ENCODE results near the gene ZNRF1.

Gene ZNRF1

DNA sequence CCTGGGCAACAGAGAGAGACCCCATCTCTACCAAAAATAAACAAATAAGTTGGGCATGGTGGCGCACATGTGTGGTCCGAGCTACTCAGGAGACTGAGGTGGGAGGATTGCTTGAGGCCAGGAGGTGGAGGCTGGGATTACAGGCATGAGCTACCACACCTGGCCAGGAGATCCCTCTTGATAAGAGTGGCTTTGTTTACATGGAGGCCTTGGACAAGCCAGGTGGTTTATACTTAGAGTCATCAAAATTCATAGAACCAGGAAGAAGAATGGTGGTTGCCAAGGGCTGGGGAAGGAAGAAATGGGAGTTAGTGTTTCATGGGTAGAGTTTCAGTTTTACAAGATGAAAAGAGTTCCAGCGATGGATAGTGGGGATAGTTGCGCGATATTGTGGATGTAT is 140.7 kb downstream of the ZNRF1 start:
- H3K4me3 ChIP-seq (ENCODE audit: low read depth, low read length): no peak overlapping the region
- no peak for DNase-seq (ENCODE audit: low read depth)
- TF ChIP-seq, protein P1, sequence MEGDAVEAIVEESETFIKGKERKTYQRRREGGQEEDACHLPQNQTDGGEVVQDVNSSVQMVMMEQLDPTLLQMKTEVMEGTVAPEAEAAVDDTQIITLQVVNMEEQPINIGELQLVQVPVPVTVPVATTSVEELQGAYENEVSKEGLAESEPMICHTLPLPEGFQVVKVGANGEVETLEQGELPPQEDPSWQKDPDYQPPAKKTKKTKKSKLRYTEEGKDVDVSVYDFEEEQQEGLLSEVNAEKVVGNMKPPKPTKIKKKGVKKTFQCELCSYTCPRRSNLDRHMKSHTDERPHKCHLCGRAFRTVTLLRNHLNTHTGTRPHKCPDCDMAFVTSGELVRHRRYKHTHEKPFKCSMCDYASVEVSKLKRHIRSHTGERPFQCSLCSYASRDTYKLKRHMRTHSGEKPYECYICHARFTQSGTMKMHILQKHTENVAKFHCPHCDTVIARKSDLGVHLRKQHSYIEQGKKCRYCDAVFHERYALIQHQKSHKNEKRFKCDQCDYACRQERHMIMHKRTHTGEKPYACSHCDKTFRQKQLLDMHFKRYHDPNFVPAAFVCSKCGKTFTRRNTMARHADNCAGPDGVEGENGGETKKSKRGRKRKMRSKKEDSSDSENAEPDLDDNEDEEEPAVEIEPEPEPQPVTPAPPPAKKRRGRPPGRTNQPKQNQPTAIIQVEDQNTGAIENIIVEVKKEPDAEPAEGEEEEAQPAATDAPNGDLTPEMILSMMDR (IDR thresholded peaks at IDR 0.05; ENCODE audit: low read depth, low read length, missing control alignments): no peak

DNA sequence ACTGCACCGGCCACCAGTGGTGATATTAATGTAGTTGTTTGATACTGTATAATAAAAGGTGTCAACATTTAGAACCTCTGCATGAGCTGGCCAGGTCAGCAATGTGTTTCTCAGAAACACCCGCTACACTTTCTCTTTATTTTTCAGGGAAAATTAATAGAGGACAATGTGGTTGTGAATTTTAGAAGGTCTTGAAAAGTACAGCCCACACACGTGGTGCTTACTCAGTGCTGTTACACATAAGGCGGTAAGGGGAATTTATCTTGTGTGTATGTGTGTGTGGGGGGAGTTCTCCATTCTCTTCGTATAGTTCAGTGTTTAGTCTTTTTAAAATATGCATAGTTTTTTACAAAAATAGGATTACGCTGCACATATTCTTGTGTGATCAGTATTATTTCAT is 145.1 kb downstream of the ZNRF1 start:
- H3K4me3 ChIP-seq (ENCODE audit: low read depth, low read length): no peak overlapping the region
- TF ChIP-seq, protein P1 (IDR thresholded peaks at IDR 0.05; ENCODE audit: low read depth, low read length, missing control alignments): no peak
- no peak for DNase-seq (ENCODE audit: low read depth)

DNA sequence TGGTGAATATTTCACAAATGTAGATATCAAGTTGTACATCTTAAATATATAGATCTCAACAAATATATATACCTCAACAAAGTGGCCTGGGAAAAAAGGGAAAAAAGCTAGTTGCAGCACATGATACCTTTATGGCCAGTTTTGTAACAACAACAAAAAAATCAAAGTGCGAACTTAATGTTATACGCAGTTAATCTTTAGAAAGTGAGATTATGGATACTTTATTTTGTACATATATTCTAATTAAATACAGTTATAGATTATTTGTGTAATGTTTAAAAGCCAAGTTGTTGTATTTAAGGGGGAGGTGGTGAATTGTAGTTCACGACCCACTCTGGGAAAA is 149.1 kb downstream of the ZNRF1 start:
- peak overlapping the region; percentile 92; the same call in 1 of the 2 replicates for H3K4me3 ChIP-seq (ENCODE audit: low read depth, low read length)
- TF ChIP-seq, protein P1 (IDR thresholded peaks at IDR 0.05; ENCODE audit: low read depth, low read length, missing control alignments): no peak
- no peak for DNase-seq (ENCODE audit: low read depth)

DNA sequence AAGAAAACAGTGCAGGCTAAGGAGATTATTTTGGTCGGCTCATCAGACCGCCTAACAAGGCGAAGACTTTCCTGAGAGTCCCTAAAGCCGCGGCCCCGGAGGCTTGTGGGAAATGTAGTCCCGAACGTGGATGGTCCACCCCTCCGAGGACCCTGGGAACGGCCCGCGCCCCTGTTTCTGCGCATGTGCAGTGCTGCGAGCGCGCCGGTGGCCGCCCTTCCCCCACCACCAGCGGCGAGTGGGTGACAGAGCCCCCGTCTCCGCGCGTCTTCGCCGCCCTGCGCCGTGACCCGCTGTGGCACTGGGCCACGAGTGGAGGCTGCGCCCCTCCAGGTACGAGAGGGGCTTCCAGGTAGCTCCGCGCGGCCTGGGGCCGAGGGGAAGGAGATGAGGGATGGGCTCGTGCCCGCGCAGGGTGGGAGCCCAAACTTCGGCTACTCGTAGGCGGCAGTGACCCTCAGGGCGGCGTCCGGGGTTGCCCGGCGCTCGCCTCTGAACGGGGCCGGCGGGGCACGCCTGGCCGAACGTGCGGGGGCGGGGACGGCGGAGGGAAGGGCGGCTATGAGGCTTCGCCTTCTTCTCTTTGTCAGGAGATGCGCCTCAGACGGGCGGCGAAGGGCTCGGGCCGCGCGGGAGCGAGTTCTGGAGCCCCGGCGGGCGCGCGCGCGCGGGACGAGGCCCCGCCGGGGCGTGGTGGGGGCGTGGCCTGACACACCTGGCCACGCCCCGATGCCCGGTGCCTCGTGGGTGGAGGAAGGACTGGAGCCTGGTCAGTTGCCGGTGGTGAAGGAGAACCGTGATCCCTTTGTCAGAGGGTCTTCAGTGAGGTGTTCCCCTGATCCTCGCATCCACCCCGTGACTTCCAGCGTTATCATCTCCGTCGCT is 149.7 kb downstream of the ZNRF1 start, which contains the start of gene ZFP1:
ZFP1 (plus strand) TSS at position 214 of the 885 bp plus-strand sequence. CDS start 4,428 bp downstream, outside the sequence.
- peak within 1 kb of the TSS; percentile 92 for H3K4me3 ChIP-seq (ENCODE audit: low read depth, low read length)
- peak; percentile 77 for DNase-seq (ENCODE audit: low read depth)

DNA sequence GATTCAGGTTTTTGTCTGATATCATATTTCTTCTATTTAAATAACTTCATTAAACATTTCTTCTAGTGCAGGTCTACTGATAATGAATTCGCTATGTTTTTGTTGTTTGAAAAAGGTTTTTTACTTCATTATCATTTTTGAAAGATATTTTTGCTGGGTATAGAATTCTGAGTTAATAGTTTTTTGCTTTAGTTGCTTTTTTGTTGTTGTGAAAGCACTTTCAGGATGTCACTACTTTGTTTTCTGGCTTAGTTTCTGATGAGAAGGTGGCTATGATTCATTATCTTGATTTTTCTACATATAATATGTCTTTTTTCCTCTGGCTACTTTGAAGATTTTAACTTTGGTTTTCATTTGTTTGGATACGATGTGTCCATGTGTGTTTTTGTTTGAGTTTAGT is 153.0 kb downstream of the ZNRF1 start:
- DNase-seq (ENCODE audit: low read depth): no peak
- H3K4me3 ChIP-seq (ENCODE audit: low read depth, low read length): no peak overlapping the region
- TF ChIP-seq, protein P1 (IDR thresholded peaks at IDR 0.05; ENCODE audit: low read depth, low read length, missing control alignments): no peak

More for the DNA sequence above, 149.7 kb downstream of the ZNRF1 start, which contains the start of gene ZFP1:
- TF ChIP-seq, protein P1 (IDR thresholded peaks at IDR 0.05; ENCODE audit: low read depth, low read length, missing control alignments): no peak

DNA sequence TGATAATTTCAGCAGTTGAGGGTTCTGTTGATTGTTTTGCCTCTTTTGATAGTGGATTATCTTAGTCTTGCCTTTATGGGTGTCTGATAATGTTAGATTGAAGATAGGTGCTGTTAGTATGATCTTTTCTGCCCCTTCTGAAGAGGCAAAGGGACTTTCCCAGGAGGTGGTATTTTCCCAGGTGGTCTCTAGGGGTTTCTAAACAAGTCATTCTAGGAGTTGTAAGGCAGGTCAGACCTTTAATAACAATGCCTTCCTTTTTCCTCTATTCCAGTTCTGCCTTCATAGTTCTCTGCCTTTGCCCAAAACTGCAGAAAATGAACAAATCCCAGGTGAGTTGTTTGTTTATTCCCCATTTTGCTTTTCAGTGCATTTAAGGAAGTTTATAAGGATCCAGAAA is 153.8 kb downstream of the ZNRF1 start:
- TF ChIP-seq, protein P1 (IDR thresholded peaks at IDR 0.05; ENCODE audit: low read depth, low read length, missing control alignments): no peak
- no peak overlapping the region for H3K4me3 ChIP-seq (ENCODE audit: low read depth, low read length)
- DNase-seq (ENCODE audit: low read depth): no peak

Data from GM12864 (cell line).